ENCODE data around the gene SORCS2.

GRCh38 chr4:7512946-7513345, 320.6 kb downstream of the SORCS2 start:
- TF ChIP-seq POLR2A (IDR thresholded peaks at IDR 0.05) (no peak), CTCF (IDR thresholded peaks at IDR 0.05) (no peak)

Data from right lobe of liver (tissue), 4 donors.